Measurements from ENCODE around the gene FUT1. TPM values are rescaled to one million over a fixed set of nuclear protein-coding genes. Genes with fewer than 3 reads are reported as not detected.

FUT1 gene
- total RNA-seq, 1 donor from 2014 or later: 4.3 TPM

DNA sequence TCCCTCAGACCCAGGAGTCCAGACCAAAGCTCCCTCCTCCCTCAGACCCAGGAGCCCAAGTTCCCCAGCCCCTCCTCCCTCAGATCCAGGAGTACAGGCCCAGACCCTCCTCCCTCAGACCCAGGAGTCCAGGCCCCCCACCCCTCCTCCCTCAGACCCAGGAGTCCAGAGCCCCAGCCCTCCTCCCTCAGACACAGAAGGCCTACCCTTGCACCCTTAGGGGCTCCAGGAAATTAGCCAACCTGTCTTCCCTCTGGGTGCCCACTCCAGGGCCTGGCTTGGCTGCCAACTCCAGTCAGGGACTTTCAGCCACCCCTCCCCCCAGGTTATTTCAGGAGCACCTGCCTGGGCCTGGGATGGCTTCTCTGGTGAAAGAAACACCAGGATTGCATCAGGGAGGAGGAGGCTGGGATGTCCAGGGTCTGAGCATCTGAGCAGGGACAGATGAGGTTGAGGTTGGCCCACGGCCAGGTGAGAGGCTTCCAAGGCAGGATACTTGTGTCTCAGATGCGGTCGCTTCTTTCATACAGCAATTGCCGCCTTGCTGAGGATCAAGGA, 2.7 kb upstream of the FUT1 start, which contains the start of gene FGF21:
Gene FGF21 (plus strand): TSS at position 441 of the 558 bp plus-strand sequence. CDS start 713 bp downstream, outside the sequence.
- Mint-ChIP-seq H3K4me3 (no peak within 1 kb of the TSS), H3K27me3 (ENCODE audit: low read depth) (peaks cover 19% of the 10 kb centered on the region), H3K4me1 (peaks cover 21% of the 10 kb centered on the region), H3K27ac (peak within 1 kb of the TSS; percentile 76), H3K9me3 (no peaks in the 10 kb centered on the region), H3K36me3 (no peaks in the 10 kb centered on the region)
- DNase-seq (ENCODE audit: low spot score in 2 of 2, unreplicated experiment in 2 of 2): no peak
- TF ChIP-seq, protein P1, sequence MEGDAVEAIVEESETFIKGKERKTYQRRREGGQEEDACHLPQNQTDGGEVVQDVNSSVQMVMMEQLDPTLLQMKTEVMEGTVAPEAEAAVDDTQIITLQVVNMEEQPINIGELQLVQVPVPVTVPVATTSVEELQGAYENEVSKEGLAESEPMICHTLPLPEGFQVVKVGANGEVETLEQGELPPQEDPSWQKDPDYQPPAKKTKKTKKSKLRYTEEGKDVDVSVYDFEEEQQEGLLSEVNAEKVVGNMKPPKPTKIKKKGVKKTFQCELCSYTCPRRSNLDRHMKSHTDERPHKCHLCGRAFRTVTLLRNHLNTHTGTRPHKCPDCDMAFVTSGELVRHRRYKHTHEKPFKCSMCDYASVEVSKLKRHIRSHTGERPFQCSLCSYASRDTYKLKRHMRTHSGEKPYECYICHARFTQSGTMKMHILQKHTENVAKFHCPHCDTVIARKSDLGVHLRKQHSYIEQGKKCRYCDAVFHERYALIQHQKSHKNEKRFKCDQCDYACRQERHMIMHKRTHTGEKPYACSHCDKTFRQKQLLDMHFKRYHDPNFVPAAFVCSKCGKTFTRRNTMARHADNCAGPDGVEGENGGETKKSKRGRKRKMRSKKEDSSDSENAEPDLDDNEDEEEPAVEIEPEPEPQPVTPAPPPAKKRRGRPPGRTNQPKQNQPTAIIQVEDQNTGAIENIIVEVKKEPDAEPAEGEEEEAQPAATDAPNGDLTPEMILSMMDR (IDR thresholded peaks at IDR 0.05; ENCODE audit: unreplicated experiment): no peak

DNA sequence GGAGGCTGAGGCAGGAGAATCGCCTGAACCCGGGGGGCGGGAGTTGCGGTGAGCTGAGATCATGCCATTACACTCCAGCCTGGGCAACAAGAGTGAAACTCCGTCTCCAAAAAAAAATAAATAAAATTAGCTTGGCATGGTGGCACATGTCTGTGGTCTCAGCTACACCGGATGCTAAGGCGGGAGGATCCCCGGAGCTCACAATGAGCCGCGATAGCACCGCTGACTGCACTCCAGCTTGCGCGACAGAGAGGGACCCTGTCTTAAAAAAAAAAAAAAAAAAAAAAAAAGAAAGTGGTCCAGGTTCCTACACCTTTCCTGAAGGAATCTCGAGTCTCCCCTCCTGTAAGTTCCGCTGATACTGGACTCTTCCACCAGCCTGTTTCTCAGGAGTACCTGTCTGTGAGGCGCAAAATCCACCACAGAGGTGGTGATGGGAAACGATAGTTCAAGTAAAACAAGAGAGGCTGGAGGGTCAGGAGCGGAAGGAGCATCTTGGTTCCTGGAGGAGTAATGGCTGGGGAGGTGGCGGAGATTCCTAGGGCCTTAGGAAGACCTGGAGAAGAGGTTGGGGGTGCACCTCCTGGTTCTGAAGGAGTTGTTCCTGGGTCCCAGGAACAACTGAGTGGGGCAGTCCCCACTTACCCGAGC, 471 bp downstream of the FUT1 start:
- TF ChIP-seq, protein P1 (IDR thresholded peaks at IDR 0.05; ENCODE audit: unreplicated experiment): no peak
- Mint-ChIP-seq H3K4me3 (peak overlapping the region; percentile 84), H3K9me3 (no peaks in the 10 kb centered on the region), H3K36me3 (no peaks in the 10 kb centered on the region), H3K27me3 (ENCODE audit: low read depth) (peaks cover 19% of the 10 kb centered on the region), H3K27ac (peak overlapping the region; percentile 55), H3K4me1 (peaks cover 25% of the 10 kb centered on the region)
- DNase-seq (ENCODE audit: low spot score in 2 of 2, unreplicated experiment in 2 of 2): no peak

DNA sequence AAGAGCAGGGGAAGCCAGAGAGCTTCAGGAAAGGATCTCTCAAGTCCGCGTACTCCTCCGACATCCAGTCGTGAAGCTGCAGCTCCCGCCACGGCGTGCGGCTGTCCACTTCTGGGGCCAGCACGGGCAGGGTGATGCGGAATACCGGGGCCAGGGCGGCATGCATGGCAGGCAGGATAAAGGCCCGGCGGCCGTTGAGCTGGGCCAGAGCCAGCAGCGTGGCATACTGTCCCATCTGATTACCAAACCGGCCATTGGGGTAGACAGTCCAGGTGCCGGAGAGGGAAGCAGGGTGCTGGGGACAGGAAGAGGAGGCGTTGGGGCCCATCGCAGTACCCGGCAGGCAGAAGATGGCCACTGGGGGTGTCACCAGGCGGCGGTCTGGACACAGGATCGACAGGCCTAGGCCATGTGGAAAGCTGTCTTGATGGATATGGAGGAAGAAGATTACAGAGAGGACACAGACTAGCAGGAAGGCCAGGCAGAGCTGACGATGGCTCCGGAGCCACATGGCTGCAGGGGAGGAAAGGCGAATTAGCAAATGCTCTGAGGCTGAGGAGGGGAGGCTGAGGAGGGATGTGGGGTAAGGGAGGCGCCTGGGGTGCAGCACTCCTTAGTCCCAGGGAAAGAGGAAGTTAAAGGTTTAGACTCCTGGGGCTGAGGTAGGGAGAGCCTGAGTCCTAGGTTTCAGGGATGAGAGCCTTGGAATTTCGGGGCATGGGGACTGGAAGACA, 1.5 kb downstream of the FUT1 start:
- H3K4me1 Mint-ChIP-seq: peaks cover 25% of the 10 kb centered on the region

DNA sequence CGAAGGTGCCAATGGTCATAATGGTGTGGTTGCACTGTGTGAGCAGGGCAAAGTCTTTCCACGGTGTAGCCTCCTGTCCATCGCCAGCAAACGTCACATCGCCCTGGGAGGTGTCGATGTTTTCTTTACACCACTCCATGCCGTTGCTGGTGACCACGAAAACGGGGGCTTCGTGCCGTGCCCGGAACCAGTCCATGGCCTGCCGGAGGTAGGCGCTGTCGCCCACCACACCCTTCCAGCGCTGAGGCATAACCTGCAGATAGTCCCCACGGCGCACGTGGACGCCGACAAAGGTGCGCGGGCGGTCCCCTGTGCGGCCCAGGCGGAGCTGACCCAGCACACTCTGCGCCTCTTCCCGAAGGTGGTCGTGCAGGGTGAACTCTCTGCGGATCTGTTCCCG, 2.1 kb downstream of the FUT1 start:
- peak overlapping the region; percentile 17 for H3K4me3 Mint-ChIP-seq
- H3K36me3 Mint-ChIP-seq: no peaks in the 10 kb centered on the region
- H3K27me3 Mint-ChIP-seq (ENCODE audit: low read depth): peaks cover 19% of the 10 kb centered on the region
- H3K9me3 Mint-ChIP-seq: peaks cover 5% of the 10 kb centered on the region
- no peak overlapping the region for H3K27ac Mint-ChIP-seq
- no peak for DNase-seq (ENCODE audit: low spot score in 2 of 2, unreplicated experiment in 2 of 2)
- peaks cover 25% of the 10 kb centered on the region for H3K4me1 Mint-ChIP-seq
- TF ChIP-seq, protein P1 (IDR thresholded peaks at IDR 0.05; ENCODE audit: unreplicated experiment): no peak

More for the DNA sequence above, 1.5 kb downstream of the FUT1 start:
- Mint-ChIP-seq H3K36me3 (no peaks in the 10 kb centered on the region), H3K9me3 (peaks cover 4% of the 10 kb centered on the region), H3K4me3 (peak overlapping the region; percentile 55), H3K27ac (peak overlapping the region; percentile 56), H3K27me3 (ENCODE audit: low read depth) (peaks cover 19% of the 10 kb centered on the region)
- DNase-seq (ENCODE audit: low spot score in 2 of 2, unreplicated experiment in 2 of 2): no peak
- TF ChIP-seq, protein P1 (IDR thresholded peaks at IDR 0.05; ENCODE audit: unreplicated experiment): no peak

DNA sequence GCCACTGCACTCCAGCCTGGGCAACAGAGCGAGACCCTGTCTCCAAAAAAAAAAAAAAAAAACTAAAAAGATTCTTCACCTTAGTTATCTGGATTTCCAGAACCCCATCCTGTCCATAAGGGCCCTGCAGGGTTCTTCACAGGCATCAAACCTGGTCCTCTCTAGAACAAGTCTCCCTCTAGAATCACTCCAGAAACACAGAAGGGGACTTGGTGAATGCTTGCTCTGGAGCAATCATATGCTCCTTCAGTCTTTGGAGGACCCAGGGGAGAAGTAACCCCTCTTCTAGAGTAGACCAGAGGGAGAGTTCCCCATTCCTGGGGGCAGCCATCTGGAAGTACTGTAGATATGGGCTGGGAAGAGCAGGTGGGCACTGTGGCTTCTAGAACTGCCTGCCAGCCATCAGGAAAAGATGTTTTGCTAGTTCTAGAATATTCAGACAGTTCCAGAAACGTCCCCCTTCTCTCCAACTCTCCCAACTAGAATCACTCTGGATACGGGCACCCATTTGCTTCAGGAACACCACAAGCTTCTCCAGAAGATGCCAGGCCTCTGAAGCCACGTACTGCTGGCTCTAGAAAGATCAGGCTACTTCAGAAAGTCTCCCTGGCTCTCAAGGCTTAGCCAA, 2.8 kb downstream of the FUT1 start:
- H3K4me1 Mint-ChIP-seq: peaks cover 25% of the 10 kb centered on the region
- TF ChIP-seq, protein P1 (IDR thresholded peaks at IDR 0.05; ENCODE audit: unreplicated experiment): no peak

More for the DNA sequence above, 2.8 kb downstream of the FUT1 start:
- peaks cover 19% of the 10 kb centered on the region for H3K27me3 Mint-ChIP-seq (ENCODE audit: low read depth)
- H3K4me3 Mint-ChIP-seq: no peak overlapping the region
- no peak overlapping the region for H3K27ac Mint-ChIP-seq
- no peak for DNase-seq (ENCODE audit: low spot score in 2 of 2, unreplicated experiment in 2 of 2)
- H3K36me3 Mint-ChIP-seq: no peaks in the 10 kb centered on the region
- peaks cover 5% of the 10 kb centered on the region for H3K9me3 Mint-ChIP-seq
